PC-9 (cell line): ENCODE data around the gene MAPRE3. TPM values are rescaled to one million over a fixed set of nuclear protein-coding genes. Genes with fewer than 3 reads are reported as not detected.

Source experiments
- BruUV-seq: library from RNA; stranded (reverse); fragments of 400-500 nt; replicated peaks from 2 replicates; lab custom pipeline; 2021; lab: Mats Ljungman, UMichigan
- CTCF ChIA-PET: fragments of 300-600 bp; sonication (Branson Sonifier 250); formaldehyde crosslinking; loops from one replicate; lab custom pipeline; 2022; ENCODE audit warnings: antibody characterized with exemption; lab: Charles Lee
- POLR2A ChIA-PET: fragments of 300-600 bp; sonication (Branson Sonifier 250); formaldehyde crosslinking; loops from one replicate; lab custom pipeline; 2022; ENCODE audit warnings: antibody characterized with exemption; ENCODE audit not compliant: unreplicated experiment; lab: Charles Lee
- DNase-seq, 2 experiments: peaks; one replicate each; pipeline versions ENCODE4 v3.0.0 to v3.0.0-alpha.2; 2015 to 2022; ENCODE audit warnings: mixed read lengths in 1 of 2
- H2AFZ ChIP-seq: fragments of 200-600 bp; sonication (generic); 2 replicates; pipeline ENCODE4 v1.8.1; 2017; ENCODE audit warnings: antibody characterized with exemption
- H3F3A ChIP-seq: fragments of 200-600 bp; sonication (generic); 2 replicates; pipeline ENCODE4 v1.8.1; 2017; ENCODE audit warnings: antibody characterized with exemption, mild to moderate bottlenecking, low read depth; ENCODE audit not compliant: insufficient read depth
- H3K27ac ChIP-seq: fragments of 200-600 bp; sonication (generic); 2 replicates; pipeline ENCODE4 v1.6.1; 2016; ENCODE audit warnings: mixed run types
- H3K27me3 ChIP-seq: fragments of 200-600 bp; sonication (generic); 2 replicates; pipeline ENCODE4 v1.6.1; 2016; ENCODE audit warnings: low read depth, mixed run types; ENCODE audit not compliant: insufficient read depth
- H3K36me3 ChIP-seq: fragments of 200-600 bp; sonication (generic); 2 replicates; pipeline ENCODE4 v1.6.1; 2016; ENCODE audit warnings: low read depth, mixed run types
- H3K4me1 ChIP-seq: fragments of 200-600 bp; sonication (generic); replicated peaks from 2 replicates; pipeline ENCODE4 v1.6.1; 2016; ENCODE audit warnings: mixed run types; ENCODE audit not compliant: insufficient read depth
- H3K4me2 ChIP-seq: fragments of 200-600 bp; sonication (generic); 2 replicates; pipeline ENCODE4 v1.6.1; 2017; ENCODE audit warnings: mixed run types
- H3K4me3 ChIP-seq: fragments of 200-600 bp; sonication (generic); 2 replicates; pipeline ENCODE4 v1.6.1; 2016; ENCODE audit warnings: mixed run types
- H3K79me2 ChIP-seq: fragments of 200-600 bp; sonication (generic); 2 replicates; pipeline ENCODE4 v1.6.1; 2017; ENCODE audit warnings: low read depth, mixed run types
- H3K9me2 ChIP-seq: fragments of 200-600 bp; sonication (generic); 2 replicates; pipeline ENCODE4 v1.8.1; 2017; ENCODE audit warnings: mild to moderate bottlenecking; ENCODE audit not compliant: insufficient read depth
- H3K9me3 ChIP-seq: fragments of 200-600 bp; sonication (generic); 2 replicates; pipeline ENCODE4 v1.8.1; 2016; ENCODE audit warnings: low read depth; ENCODE audit not compliant: insufficient read depth
- H4K20me1 ChIP-seq: fragments of 200-600 bp; sonication (generic); 2 replicates; pipeline ENCODE4 v1.8.1; 2017; ENCODE audit not compliant: insufficient read depth
- EZH2 ChIP-seq: fragments of 200-600 bp; sonication (generic); IDR thresholded peaks from 2 replicates; pipeline ENCODE4 v1.8.0; 2017; ENCODE audit warnings: antibody characterized with exemption, low read depth
- intact Hi-C: fragments of 100-400 bp; cut with micrococcal nuclease; formaldehyde crosslinking; loops from one replicate; pipeline ENCODE4 v1.10.0; 2022; ENCODE audit not compliant: unreplicated experiment
- total RNA-seq: library from RNA; stranded (reverse); gene quantifications from 2 replicates; pipeline ENCODE4 v1.2.3, GENCODE V29; 2021
- TF ChIP-seq, protein P1 (sequence below): fragments of 200-600 bp; sonication (generic); conservative IDR thresholded peaks from 2 replicates; pipeline ENCODE4 v1.6.1; 2017; ENCODE audit warnings: mixed run types, antibody characterized with exemption, mild to moderate bottlenecking, moderate library complexity

The MAPRE3 gene
- total RNA-seq, 1 experiment from 2014 or later: 25.2 TPM

GRCh38 chr2:27000995-27001394 lies 30.6 kb downstream of the MAPRE3 start:
- H3K4me1 ChIP-seq: 0 out of 2 replicates have a peak, but pooled peaks cover 7% of the 10 kb centered on the region
- intact Hi-C loops: no loop called here
- no peaks in the 10 kb centered on the region for H3K9me3 ChIP-seq
- no peak overlapping the region for H2AFZ ChIP-seq
- H3K9me2 ChIP-seq: no peaks in the 10 kb centered on the region
- no peak overlapping the region for H3K4me2 ChIP-seq
- H3K27me3 ChIP-seq: no peaks in the 10 kb centered on the region
- TF ChIP-seq EZH2: no peak
- TF ChIP-seq, protein P1, sequence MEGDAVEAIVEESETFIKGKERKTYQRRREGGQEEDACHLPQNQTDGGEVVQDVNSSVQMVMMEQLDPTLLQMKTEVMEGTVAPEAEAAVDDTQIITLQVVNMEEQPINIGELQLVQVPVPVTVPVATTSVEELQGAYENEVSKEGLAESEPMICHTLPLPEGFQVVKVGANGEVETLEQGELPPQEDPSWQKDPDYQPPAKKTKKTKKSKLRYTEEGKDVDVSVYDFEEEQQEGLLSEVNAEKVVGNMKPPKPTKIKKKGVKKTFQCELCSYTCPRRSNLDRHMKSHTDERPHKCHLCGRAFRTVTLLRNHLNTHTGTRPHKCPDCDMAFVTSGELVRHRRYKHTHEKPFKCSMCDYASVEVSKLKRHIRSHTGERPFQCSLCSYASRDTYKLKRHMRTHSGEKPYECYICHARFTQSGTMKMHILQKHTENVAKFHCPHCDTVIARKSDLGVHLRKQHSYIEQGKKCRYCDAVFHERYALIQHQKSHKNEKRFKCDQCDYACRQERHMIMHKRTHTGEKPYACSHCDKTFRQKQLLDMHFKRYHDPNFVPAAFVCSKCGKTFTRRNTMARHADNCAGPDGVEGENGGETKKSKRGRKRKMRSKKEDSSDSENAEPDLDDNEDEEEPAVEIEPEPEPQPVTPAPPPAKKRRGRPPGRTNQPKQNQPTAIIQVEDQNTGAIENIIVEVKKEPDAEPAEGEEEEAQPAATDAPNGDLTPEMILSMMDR: no peak
- H3K79me2 ChIP-seq: no peaks in the 10 kb centered on the region; the same call in 1 of the 2 replicates
- no peak overlapping the region for H3K4me3 ChIP-seq
- ChIA-PET CTCF (no interaction called here), POLR2A (no interaction called here)
- no TSS peak for BruUV-seq
- DNase-seq: no peak
- H4K20me1 ChIP-seq: no peaks in the 10 kb centered on the region
- H3K36me3 ChIP-seq: no peaks in the 10 kb centered on the region
- H3F3A ChIP-seq: no peaks in the 10 kb centered on the region
- no peak overlapping the region for H3K27ac ChIP-seq

- ChIA-PET POLR2A (no interaction called here), CTCF (no interaction called here)
- Histone ChIP-seq H2AFZ (no peak overlapping the region), H3K9me3 (no peaks in the 10 kb centered on the region), H3K79me2 (no peaks in the 10 kb centered on the region; the same call in 1 of the 2 replicates), H3K27me3 (no peaks in the 10 kb centered on the region), H3F3A (no peaks in the 10 kb centered on the region), H3K4me2 (no peak overlapping the region), H3K4me3 (no peak overlapping the region), H3K4me1 (0 out of 2 replicates have a peak, but pooled peaks cover 7% of the 10 kb centered on the region), H4K20me1 (no peaks in the 10 kb centered on the region), H3K27ac (no peak overlapping the region), H3K9me2 (no peaks in the 10 kb centered on the region), H3K36me3 (no peaks in the 10 kb centered on the region)
- no peak for TF ChIP-seq EZH2
- TF ChIP-seq, protein P1: no peak
- no TSS peak for BruUV-seq
- intact Hi-C loops: no loop called here
- DNase-seq: no peak
These were observed 31.5 kb downstream of the MAPRE3 start for GRCh38 chr2:27001950-27002349.

DNA sequence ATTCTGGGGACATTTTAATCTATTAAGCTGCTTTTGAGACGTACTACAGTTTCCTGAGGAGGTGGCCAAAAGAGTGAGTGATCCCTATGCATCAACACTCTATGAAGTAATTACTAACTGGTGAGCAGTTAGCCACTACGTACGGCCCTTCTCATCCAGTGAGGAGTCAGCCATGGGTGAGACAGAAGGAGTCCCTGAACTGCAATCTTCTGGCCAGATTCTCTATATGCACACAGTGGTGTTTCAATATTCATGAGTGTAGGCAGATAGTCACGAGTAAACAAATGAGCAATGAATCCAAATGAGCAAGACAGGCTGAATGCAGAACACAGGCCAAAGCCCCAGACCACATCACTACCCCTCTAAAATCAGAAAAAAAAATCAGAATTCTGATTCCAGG lies 32.6 kb downstream of the MAPRE3 start:
- intact Hi-C loops: no loop called here
- no peaks in the 10 kb centered on the region for H3K36me3 ChIP-seq
- H4K20me1 ChIP-seq: no peaks in the 10 kb centered on the region
- H3K9me2 ChIP-seq: no peaks in the 10 kb centered on the region
- no peak overlapping the region for H2AFZ ChIP-seq
- ChIA-PET CTCF (no interaction called here), POLR2A (no interaction called here)
- DNase-seq: no peak
- H3K4me1 ChIP-seq: 0 out of 2 replicates have a peak, but pooled peaks cover 7% of the 10 kb centered on the region
- no peaks in the 10 kb centered on the region for H3K9me3 ChIP-seq
- H3K4me2 ChIP-seq: no peak overlapping the region
- H3K79me2 ChIP-seq: no peaks in the 10 kb centered on the region; the same call in 1 of the 2 replicates
- no TSS peak for BruUV-seq
- TF ChIP-seq EZH2: no peak
- TF ChIP-seq, protein P1: no peak
- H3K4me3 ChIP-seq: no peak overlapping the region
- no peak overlapping the region for H3K27ac ChIP-seq
- no peaks in the 10 kb centered on the region for H3F3A ChIP-seq
- H3K27me3 ChIP-seq: no peaks in the 10 kb centered on the region
